Measurements from ENCODE around the gene DTWD2. TPM values are rescaled to one million over a fixed set of nuclear protein-coding genes. Genes with fewer than 3 reads are reported as not detected.
"Not testable (repeated sequence)": the region's sequence is repeated elsewhere in the genome, so short reads cannot be mapped to it uniquely, and the experiment has no call there.

Gene DTWD2
- total RNA-seq, 6 experiments from 2014 or later: 3.7 to 13.4 (median 7.0) TPM

DNA sequence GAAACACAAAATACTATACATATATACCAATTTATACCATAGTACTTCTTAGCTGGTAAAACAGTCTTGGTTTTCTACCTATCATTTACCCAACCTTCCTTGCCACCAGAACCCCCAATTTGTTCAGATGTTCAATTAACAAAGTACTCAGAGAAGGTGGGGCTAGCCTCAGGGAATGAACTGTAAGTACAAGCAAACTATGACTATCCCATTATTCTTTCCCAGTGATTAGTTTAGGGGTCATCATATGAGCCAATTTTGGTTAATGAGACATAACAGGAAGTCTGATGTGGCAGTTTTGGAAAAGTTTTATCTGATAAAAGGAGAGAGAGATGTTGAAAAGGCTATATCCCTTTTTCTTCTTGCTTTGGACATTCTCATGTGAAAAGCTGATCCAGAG lies 125.8 kb downstream of the DTWD2 start:
- no peak overlapping the region for H3K27ac ChIP-seq
- ATAC-seq: no peak
- no peaks in the 10 kb centered on the region for H3K4me1 ChIP-seq
- TF ChIP-seq, protein P1, sequence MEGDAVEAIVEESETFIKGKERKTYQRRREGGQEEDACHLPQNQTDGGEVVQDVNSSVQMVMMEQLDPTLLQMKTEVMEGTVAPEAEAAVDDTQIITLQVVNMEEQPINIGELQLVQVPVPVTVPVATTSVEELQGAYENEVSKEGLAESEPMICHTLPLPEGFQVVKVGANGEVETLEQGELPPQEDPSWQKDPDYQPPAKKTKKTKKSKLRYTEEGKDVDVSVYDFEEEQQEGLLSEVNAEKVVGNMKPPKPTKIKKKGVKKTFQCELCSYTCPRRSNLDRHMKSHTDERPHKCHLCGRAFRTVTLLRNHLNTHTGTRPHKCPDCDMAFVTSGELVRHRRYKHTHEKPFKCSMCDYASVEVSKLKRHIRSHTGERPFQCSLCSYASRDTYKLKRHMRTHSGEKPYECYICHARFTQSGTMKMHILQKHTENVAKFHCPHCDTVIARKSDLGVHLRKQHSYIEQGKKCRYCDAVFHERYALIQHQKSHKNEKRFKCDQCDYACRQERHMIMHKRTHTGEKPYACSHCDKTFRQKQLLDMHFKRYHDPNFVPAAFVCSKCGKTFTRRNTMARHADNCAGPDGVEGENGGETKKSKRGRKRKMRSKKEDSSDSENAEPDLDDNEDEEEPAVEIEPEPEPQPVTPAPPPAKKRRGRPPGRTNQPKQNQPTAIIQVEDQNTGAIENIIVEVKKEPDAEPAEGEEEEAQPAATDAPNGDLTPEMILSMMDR (IDR thresholded peaks at IDR 0.05): no peak
- TF ChIP-seq POLR2A (IDR thresholded peaks at IDR 0.05): no peak
- no peak overlapping the region for H3K4me3 ChIP-seq
- intact Hi-C loops (cut with DNase I): no loop called here
- DNase-seq: no peak
- H3K9me3 ChIP-seq: no peaks in the 10 kb centered on the region
- no peaks in the 10 kb centered on the region for H3K36me3 ChIP-seq
- no peaks in the 10 kb centered on the region for H3K27me3 ChIP-seq

DNA sequence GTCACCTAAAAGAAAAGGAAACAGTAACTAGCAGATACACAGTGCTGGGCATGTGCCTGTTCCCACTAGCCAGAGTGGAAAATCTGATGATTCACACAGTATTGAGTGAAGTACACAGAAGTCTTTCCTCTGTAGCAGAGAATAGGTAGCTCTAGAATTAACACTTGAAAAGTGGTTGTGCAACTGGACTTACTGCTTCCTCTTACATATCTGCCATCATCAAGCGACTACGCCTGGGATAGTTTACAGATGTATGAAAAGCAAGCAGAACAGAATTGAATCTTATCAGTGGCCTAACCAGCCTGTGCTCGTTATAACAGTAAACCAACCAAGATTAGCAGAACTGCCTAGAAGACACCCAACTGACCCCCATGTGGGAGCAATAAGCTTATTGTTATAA lies 130.6 kb downstream of the DTWD2 start:
- ATAC-seq: peak in 1 of 4 donors; percentile 27
- Histone ChIP-seq H3K9me3 (no peaks in the 10 kb centered on the region), H3K36me3 (no peaks in the 10 kb centered on the region), H3K27me3 (no peaks in the 10 kb centered on the region), H3K27ac (no peak overlapping the region), H3K4me1 (no peaks in the 10 kb centered on the region), H3K4me3 (no peak overlapping the region)
- no peak for TF ChIP-seq POLR2A (IDR thresholded peaks at IDR 0.05)
- TF ChIP-seq, protein P1 (IDR thresholded peaks at IDR 0.05): no peak
- DNase-seq: no peak
- 75% methylated on average over 3 of the region's 3 CpGs for WGBS (ENCODE audit: insufficient coverage, low coverage, low lambda C conversion rate, missing lambda C conversion rate)
- intact Hi-C loops (cut with DNase I): no loop called here

- ATAC-seq: no peak
- intact Hi-C loops (cut with DNase I): no loop called here
- no peak for TF ChIP-seq POLR2A (IDR thresholded peaks at IDR 0.05)
- TF ChIP-seq, protein P1 (IDR thresholded peaks at IDR 0.05): no peak
- no peaks in the 10 kb centered on the region for H3K9me3 ChIP-seq
- H3K36me3 ChIP-seq: no peaks in the 10 kb centered on the region
- no peaks in the 10 kb centered on the region for H3K4me1 ChIP-seq
- H3K27me3 ChIP-seq: no peaks in the 10 kb centered on the region
- 73% methylated on average over 5 of the region's 5 CpGs for WGBS (ENCODE audit: insufficient coverage, low coverage, low lambda C conversion rate, missing lambda C conversion rate)
- H3K27ac ChIP-seq: no peak overlapping the region
- DNase-seq: no peak
- H3K4me3 ChIP-seq: no peak overlapping the region
These were observed 133.5 kb downstream of the DTWD2 start for GRCh38 chr5:118854819-118855218.

- H3K36me3 ChIP-seq; H3K27me3 ChIP-seq; DNase-seq; intact Hi-C loops (cut with DNase I); ATAC-seq; H3K9me3 ChIP-seq; H3K4me3 ChIP-seq; H3K4me1 ChIP-seq; H3K27ac ChIP-seq: not testable (repeated sequence)
- 93% methylated on average over 4 of the region's 4 CpGs for WGBS (ENCODE audit: insufficient coverage, low coverage, low lambda C conversion rate, missing lambda C conversion rate)
These were observed 136.6 kb downstream of the DTWD2 start for GRCh38 chr5:118851785-118852184.

DNA sequence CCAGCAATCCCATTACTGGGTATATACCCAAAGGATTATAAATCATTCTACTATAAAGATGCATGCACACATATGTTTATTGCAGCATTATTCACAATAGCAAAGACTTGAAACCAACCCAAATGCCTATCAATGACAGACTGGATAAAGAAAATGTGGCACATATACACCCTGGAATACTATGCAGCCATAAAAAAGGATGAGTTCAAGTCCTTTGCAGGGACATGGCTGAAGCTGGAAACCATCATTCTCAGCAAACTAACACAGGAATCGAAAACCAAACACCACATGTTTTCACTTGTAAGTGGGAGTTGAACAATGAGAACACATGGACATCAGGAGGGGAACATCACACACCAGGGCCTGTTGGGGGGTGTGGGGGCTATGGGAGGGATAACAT lies 138.8 kb downstream of the DTWD2 start:
- WGBS (ENCODE audit: insufficient coverage, low coverage, low lambda C conversion rate, missing lambda C conversion rate): 100% methylated on average over 1 of the region's 1 CpG
- intact Hi-C loops (cut with DNase I): not testable (repeated sequence)

DNA sequence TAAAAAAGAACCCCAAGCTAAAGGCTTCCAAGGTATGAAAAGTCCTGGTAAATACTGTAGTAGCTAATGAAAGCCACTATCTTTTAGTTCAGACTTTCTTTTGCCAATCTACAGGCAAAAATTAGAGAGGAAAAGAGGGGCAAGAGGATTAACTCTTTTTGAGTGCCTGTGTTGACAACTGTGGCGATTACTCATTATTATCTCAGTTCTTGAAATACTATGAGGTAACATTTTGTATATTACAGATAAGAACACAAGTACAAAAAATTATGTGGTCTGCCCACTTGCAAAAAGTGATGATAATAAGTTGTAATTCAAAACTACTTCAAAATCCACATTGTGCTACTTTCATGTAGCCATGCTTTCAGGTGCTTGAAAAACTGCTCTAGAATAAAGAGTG lies 144.0 kb downstream of the DTWD2 start:
- ATAC-seq (no peak), DNase-seq (no peak)
- TF ChIP-seq, protein P1 (IDR thresholded peaks at IDR 0.05): no peak
- no peak for TF ChIP-seq POLR2A (IDR thresholded peaks at IDR 0.05)
- WGBS (ENCODE audit: insufficient coverage, low coverage, low lambda C conversion rate, missing lambda C conversion rate): 91% methylated on average over 1 of the region's 1 CpG
- H3K27me3 ChIP-seq: no peaks in the 10 kb centered on the region
- no peaks in the 10 kb centered on the region for H3K4me1 ChIP-seq
- H3K27ac ChIP-seq: no peak overlapping the region
- intact Hi-C loops (cut with DNase I): no loop called here
- no peaks in the 10 kb centered on the region for H3K36me3 ChIP-seq
- no peak overlapping the region for H3K4me3 ChIP-seq
- no peaks in the 10 kb centered on the region for H3K9me3 ChIP-seq

More for the DNA sequence above, 138.8 kb downstream of the DTWD2 start:
- not testable (repeated sequence) for H3K27me3 ChIP-seq, H3K4me1 ChIP-seq, H3K36me3 ChIP-seq, H3K9me3 ChIP-seq, ATAC-seq, H3K4me3 ChIP-seq, DNase-seq, H3K27ac ChIP-seq

Data from right lobe of liver (tissue), 6 donors.